ENCODE measurements around the gene DDIT4. TPM values are rescaled to one million over a fixed set of nuclear protein-coding genes. Genes with fewer than 3 reads are reported as not detected.

The DDIT4 gene
- total RNA-seq, 1 experiment from 2014 or later = 56.8 TPM

GRCh38 chr10:72316748-72317435 is 43.2 kb downstream of the DDIT4 start:
- DNase-seq (ENCODE audit: low read depth) = no peak

DNA sequence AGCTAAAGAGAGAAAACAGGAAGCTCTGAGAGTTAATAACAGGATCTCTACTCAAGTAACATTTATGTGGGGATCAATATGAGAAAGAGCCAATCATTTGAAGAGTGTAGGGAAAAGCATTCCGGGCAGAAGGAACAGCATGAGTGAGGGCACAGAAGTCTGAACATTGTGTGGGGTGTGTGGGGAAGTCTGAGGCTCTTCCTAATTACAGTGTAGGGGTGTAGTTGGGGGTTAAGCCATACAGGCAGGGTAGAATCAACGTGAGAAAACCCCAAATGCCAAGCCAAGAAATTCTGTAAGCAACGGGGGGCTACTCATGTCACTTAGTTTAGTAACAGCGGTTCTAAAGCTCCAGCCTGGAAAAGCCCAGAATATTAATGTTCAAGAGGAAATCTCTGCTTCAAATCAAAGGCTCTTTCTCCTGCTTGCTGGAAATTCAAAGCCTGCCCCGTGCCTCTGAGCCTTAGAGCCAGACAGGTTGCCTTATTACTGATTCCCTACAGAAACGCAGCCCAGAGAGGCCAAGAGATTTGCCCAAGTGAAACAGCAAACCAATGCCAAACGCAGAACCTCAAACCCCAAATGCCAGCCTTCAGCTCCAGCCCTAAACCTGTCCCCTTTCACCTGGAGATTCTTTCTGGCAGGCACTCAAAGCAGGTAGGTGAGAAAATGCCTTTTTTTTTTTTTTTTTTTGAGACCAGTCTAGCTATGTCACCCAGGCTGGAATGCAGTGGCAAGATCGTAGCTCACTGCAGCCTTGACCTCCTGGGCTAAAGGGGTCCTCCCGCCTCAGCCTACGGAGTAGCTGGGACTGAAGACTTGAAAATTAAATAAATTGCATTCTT is 44.9 kb downstream of the DDIT4 start:
- no peak for DNase-seq (ENCODE audit: low read depth)

DNA sequence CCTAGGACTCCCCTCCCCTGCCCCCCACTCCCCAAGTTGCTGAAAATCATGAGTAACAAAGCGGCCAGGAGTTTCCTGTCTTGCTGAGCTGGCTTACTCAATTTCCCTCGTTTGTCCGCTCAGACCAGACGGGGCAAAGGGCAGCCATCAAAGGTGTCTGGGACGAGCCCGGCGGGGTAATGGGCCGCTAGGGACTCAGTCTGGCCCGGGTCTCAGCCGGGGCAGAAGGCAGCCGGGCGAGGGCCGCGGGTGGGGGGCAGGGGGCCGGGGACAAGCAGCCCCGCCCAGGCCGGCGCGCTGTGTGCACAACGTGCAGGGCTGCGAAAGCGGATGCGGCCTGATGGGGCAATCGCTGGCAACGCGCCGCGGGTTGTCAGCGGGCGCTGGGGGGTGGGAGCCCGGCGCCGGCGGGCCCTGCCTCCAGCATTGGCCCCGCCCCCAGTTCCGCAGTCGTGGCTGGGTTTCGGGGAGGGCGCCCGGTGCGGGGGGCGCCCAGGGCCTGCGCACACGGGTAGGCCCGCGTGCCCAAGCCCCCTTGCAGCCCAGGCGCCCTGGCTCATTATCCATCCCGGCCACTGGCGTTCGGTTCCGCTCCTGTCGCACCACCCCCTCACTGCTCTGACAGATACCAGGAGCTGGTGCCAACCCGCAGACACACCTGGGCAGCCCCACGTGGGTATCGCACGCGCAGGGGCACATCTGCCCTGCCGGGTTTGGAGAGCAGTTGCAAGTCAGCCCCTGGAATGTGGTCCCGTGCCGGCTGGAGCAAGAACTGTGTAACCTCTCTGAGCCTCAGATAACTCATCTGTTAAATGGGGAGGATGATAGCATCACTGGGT is 45.9 kb downstream of the DDIT4 start:
- DNase-seq (ENCODE audit: low read depth) = peak; percentile 85

- DNase-seq (ENCODE audit: low read depth) = peak; percentile 96
Observed at GRCh38 chr10:72320676-72321247, 47.0 kb downstream of the DDIT4 start.

- DNase-seq (ENCODE audit: low read depth) = no peak
Observed at GRCh38 chr10:72321248-72322029, 47.7 kb downstream of the DDIT4 start.

DNA sequence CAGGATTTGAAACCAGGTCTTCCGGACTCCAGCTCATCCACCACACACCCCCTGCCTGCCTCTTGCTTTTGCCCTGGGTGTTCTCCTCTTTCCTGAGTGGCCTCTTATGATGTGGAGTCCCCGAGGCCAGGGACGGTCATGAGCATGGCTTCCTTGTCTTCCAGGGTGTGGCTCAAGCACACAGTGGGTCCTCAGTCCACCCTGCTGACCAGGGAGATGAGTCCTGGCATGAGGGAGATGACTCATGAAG is 48.2 kb downstream of the DDIT4 start:
- no peak for DNase-seq (ENCODE audit: low read depth)

GRCh38 chr10:72322280-72323058 is 48.7 kb downstream of the DDIT4 start:
- DNase-seq (ENCODE audit: low read depth) = no peak

DNA sequence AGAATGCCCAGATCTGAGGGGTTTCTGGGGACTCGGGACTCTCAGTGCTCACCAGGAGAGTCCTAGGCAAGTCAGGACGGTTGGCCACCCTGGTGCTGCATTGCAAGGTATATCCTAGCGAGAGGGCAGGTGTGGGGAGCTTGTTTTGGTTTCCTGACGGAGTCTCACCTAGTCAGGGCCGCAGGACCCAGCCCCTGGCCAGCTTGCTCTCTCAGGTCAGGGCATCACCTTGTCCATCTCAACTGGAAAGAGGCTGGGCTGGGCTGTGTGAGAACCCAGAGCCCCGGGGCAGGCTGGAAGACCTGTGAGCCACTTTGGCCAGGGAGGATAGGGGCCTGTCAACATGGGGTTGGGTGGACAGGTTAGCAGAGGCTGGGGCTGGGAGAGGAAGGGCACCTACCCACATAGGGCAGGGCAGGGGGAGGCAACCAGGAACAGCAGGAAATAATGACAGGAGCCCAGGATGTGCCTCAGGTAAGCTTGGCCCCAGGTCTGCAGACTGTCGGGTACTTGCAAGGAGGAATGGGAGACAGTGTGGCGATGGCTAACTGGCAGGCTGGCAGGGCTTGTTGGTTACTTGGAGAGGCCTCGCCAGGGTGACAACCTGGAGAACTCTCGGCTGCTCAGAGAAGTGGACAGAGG is 49.5 kb downstream of the DDIT4 start:
- DNase-seq (ENCODE audit: low read depth) = no peak

- DNase-seq (ENCODE audit: low read depth) = no peak
Observed at GRCh38 chr10:72323771-72324191, 50.1 kb downstream of the DDIT4 start.

Other genes with a start within 250 kb of the DDIT4 start
- gene SPOCK2, start 185.4 kb upstream of the DDIT4 start, total RNA-seq (2014; rRNA removed; shearing (Covaris generic)) = 0.05 TPM in 1 of 2 replicates, not detected in the other
- 69.8 and 82.3 TPM in 2 replicates for gene ANAPC16, start 57.9 kb upstream of the DDIT4 start, total RNA-seq (2014; rRNA removed; shearing (Covaris generic))
- gene ASCC1, start 57.6 kb upstream of the DDIT4 start, total RNA-seq (2014; rRNA removed; shearing (Covaris generic)) = 32.7 and 37.1 TPM in 2 replicates
- 18.8 and 31.5 TPM in 2 replicates for gene DNAJB12, start 81.0 kb downstream of the DDIT4 start, total RNA-seq (2014; rRNA removed; shearing (Covaris generic))

All from M059J (cell line).